NOMO-1 treated with DMSO at 0.1 percent for 48 hours (cell line): ENCODE results near the gene CLDN8.

Source experiments
- DNase-seq: peaks from one replicate; lab custom pipeline; 2025; ENCODE audit not compliant: unreplicated experiment; lab: John Stamatoyannopoulos, UW

CLDN8 gene

DNA sequence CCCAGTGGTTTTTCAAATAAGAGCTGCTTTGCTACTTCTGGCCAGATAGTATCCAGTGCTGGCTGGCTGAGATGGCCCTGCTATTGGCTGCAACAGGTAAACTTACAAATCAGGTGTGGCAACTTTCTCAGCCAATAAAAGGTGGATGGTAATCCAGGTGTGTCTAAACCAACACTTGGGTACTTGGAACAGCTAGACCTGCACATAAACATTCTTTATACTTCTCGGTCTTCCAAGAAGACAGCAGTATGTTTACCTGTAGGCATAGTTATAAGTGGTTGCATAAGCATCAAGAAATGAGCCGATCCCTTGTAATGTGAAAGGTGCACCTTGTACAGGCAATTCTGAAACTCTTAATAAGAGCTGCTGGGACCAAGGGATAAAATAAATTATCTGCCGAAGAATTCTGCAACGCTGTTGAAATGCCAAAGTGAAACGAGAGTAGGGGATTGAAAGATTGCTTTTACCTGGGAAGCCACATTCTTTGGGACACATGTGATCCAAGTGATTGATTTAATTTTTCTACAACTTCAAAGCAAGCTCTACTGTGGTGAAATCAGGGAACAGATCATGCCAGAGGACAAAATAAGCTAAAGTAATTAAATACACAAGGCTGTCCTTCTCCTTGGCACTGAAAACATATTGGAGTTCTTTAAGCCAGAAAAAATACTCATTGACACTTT, at the start of gene CLDN8:
CLDN8 (minus strand) TSS at position 57 of the 683 bp plus-strand sequence. CDS start 172 bp downstream, outside the sequence.
- no peak for DNase-seq

GRCh38 chr21:30257773-30258172, 41.9 kb upstream of the CLDN8 start:
- peak; percentile 4 for DNase-seq

DNA sequence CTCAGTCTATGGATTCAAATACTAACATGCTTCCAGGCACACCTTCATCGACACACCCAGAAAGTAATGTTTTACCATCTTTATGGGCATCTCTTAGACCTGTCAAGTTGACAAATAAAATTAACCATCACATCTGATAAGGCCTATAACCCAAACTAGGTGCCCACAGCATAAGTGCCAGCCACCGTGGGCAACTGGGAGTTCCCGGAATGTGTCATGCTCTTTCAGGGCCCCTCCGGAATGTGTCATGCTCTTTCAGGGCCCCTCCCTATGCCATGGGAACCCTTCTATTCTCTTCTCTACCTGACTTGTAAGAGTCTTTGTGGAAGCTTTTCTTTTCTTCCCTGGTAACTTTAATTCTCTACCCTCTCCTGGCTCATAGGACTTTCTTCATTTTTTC, 40.2 kb upstream of the CLDN8 start:
- no peak for DNase-seq

GRCh38 chr21:30255679-30256078, 39.8 kb upstream of the CLDN8 start:
- DNase-seq: no peak

- no peak for DNase-seq
Observed at GRCh38 chr21:30251781-30252180, 35.9 kb upstream of the CLDN8 start.

- DNase-seq: no peak
Observed at GRCh38 chr21:30249936-30250335, 34.0 kb upstream of the CLDN8 start.

DNA sequence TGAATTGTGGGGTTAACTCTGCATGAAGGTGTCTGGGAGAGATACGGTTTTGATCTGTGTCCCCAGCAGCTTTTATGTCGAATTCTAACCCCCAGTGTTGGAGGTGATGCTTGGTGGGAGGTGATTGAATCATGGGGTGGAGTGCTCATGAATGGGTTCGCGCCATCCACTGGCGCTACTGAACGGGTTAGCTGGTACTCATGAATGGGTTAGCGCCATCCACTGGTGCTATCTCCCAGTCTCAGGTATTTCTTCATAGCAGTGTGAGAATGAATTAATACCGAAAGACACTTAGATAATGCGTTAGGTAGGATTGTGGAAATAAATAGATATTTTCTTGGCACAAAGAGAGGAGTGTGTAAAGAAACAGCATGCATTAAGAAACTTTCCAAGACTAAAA, 32.9 kb upstream of the CLDN8 start:
- DNase-seq: no peak

DNA sequence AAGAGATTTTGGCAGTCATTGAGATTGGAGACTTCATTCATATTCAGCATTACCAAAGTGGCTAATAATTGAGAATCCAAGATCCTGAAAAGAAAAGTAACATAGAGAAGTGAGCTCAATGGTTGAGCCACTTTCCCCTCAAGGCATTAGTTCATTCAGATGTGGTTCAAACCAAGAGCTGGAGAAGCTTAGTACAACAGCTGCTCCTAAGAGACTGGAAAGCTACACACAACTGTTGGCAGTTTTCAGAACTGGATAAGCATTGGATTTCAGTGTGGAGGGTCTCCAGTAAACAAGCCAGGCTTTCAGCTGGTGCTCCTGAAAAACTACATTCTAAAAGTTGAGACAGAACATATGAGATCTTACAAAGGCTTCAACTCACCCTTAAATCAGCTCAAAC, 29.2 kb upstream of the CLDN8 start:
- no peak for DNase-seq

- no peak for DNase-seq
Observed at GRCh38 chr21:30243691-30244090, 27.8 kb upstream of the CLDN8 start.

DNA sequence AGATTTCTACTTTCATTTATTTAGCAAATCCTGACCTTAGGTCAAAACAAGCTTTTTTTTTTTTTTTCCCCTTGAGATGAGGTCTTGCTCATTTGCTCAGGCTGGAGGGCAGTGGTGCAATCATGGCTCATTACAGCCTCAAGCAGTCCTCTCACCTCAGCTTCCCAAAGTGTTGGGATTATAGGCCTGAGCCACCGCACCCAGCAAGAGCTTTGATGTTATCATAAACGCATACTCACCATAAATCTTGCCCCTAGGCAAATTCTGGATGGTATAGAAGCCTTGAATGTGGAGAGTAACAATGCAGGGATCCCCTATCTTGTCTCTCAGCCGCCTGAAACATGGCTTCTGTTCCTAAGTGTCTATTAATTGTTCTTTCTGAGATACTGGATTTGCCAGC, 24.8 kb upstream of the CLDN8 start:
- DNase-seq: no peak

GRCh38 chr21:30238168-30238567, 22.3 kb upstream of the CLDN8 start:
- DNase-seq: no peak

- DNase-seq: peak; percentile 8
Observed at GRCh38 chr21:30234643-30235042, 18.7 kb upstream of the CLDN8 start.

DNA sequence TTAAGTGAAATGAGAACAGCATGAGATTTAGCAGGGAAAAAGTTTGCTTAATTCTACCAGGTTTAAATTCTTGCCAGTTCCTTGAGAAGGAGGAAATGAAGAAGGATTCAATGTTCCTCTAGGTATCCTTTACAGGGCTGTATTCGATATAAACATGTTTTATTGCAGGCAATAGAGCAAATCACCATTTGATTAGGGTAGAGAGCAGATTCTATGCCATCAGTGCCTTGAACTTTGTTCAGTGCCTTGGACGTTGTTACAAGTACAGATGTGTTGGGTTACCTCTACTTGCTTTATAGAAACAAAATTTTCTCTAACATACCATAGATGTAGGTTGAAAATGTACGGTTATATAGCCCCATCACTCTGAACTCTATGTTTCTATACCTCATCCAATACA, 18.2 kb upstream of the CLDN8 start:
- DNase-seq: no peak

DNA sequence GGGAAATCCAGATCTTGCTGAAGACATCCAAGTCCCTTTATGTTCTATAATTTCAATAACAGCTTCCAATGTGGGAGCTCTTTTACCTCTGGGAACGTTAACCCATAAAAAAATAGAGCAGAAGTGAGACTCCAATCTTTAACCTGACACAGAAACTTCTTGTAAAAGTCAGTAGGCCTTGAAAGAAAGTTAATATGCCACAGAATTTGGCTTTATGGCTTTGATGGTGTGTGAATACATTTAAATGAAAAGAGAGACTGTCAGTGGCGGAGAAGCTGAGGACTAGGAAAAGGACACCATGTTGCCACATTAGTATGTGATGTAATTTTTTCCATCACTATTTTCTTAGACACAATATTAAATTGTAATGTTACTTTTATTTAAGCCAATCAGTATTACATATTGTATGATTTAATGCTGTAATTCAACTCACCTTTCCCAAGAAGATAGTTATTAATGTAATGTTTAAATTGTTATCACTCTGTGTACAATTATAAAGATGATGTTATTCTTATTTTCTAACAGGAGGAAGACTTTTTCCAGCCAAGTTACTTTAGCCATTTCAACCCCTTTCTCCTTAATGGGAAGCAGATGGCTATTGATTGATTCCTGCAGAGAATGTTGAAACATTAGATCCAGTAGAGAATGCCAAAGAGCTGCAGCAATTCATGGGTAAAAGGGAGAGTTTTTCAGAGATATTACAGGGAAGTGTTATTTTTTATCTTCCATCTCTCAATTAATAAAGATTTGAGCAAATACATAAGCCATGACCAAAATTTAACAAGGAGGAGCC, 17.5 kb upstream of the CLDN8 start:
- no peak for DNase-seq

DNA sequence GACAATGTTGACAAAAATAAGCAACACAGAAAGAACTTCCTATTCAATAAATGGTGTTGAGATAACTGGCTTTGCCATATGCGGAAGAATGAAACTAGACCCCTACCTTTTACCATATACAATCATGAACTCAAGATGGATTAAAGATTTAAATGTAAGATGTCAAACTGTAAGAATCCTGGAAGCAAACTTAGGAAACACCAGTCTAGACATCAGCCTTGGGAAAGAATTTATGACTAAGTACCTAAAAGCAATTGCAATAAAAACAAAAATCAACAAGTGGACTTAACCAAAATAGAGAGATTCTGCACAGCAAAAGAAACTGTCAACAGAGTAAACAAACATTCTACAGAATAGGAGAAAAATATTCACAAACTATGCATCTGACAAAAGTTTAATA, 16.1 kb upstream of the CLDN8 start:
- DNase-seq: no peak

DNA sequence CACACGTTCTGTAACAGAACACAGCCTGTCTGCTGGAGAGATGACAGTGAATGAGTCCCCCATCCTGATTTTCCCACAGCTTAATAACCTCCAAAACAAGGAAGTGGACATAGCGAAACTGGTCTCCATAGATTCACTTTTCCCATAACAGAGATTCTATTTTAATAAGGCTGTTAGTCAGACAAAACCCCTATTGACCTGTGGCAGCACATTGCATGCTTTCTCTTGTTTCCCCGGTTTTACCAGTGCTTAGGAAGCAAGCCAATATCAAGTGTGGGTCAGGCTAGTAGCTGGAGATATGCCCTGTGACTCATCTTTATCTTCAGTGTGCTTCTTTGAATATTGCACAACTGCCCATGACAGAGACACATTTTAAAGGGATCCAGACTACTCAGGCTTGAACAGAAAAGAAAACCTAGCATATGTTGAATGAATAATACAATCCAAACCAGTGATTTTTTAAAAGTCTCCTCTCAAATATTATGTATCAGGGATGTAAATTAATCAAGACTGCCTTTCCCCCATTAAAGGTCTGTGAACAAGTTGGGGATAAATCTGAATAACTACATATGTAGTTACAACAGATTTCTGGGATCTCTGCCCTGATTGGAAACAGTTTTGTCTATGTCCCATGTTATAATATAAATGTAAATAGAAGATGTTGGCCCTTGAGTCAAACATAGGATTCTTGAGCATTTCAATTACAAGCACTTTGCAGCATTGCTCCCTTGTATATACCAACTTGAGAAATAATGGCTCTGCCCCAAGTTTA, 11.9 kb upstream of the CLDN8 start:
- peak; percentile 87 for DNase-seq

DNA sequence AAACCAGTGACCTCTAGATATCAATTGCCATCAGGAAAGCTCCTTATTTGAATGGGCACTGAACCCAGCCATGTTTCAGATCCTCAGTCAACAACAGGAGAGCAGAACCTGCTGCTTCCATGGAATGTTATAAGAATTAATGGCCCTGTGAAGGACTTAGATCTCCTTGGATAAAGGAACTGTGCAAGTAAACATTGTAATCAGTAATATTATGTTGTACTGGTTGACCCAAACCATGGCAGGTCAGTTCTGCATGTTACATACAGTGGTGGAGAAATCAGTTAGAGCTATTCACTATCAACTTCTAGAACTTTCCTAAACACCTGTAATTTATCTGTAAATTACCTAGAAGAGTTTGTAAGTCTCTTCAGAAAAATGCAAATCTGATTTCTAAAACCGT, 11.2 kb upstream of the CLDN8 start:
- DNase-seq: no peak

- DNase-seq: no peak
Observed at GRCh38 chr21:30223596-30223995, 7.7 kb upstream of the CLDN8 start.

DNA sequence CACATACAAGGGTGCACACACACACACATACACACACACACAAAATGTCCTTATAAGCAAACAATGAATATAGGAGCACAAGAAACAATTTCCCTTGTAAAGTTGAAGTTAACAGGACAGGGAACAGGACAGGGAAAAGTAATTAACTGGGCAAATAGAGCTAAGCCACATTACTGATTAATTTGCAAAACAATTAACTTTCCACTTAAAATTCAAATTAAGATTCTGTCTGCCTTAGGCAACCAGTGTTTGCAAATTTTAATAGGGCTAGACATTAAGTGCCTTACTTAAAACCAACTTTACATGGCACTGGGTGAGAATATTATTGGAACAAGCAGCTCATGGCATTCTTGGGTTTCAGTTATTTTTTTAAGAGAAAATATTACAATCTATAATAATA, 6.8 kb upstream of the CLDN8 start:
- no peak for DNase-seq

DNA sequence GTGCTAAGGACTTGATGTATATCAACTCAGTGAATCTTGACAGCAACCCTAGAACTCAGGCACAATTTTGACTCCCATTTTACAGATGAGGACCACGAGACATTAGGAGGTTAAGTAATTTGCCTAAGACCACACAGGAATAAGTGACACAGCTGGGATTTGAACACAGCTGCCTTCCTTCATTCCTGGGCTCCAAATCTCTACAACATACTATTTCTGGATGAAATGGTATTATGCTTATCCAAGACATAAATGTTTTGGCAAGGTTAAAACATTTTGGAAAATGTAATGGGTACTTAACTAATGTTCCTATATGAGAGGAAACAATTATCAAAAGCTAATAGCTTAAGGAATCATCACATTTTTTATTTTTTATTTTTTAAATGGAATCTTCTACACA, 4.8 kb downstream of the CLDN8 start:
- DNase-seq: no peak

GRCh38 chr21:30209601-30210000, 6.3 kb downstream of the CLDN8 start:
- no peak for DNase-seq

DNA sequence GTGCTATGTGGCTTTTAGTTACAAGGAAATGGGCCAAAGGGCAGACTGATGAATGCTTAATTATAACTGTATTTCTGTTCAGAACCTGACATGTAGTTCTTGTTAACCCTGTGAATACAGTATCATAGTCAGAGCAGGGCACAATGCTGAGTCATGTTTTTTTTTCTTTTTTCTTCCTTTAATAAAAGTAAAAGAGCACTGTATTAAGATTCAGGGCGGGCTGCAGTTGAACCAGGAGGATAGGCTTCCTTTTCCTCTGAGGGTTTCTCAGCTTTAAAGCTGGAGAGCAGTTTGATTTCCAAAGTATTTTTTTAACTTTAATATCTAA, 8.7 kb downstream of the CLDN8 start:
- no peak for DNase-seq
